ENCODE measurements around the gene ANKS3.

Gene ANKS3

GRCh38 chr16:4768549-4769305 lies 34.7 kb upstream of the ANKS3 start:
- H3K36me3 ChIP-seq: peaks cover 3% of the 10 kb centered on the region
- peak overlapping the region; percentile 49 for H3K27ac ChIP-seq
- no peaks in the 10 kb centered on the region for H3K27me3 ChIP-seq
- no peak for TF ChIP-seq CTCF (IDR thresholded peaks at IDR 0.05)
- H3K9me3 ChIP-seq: no peaks in the 10 kb centered on the region
- peak overlapping the region; percentile 80 to 97 for H3K4me3 ChIP-seq (ENCODE audit: low read depth in 1 of 2, low read length in 1 of 2)
- H3K4me1 ChIP-seq (ENCODE audit: control insufficient read depth in 1 of 2, insufficient read depth in 1 of 2, low read depth in 1 of 2, low read length in 1 of 2): peaks cover 32 to 33% of the 10 kb centered on the region in 2 experiments

- Histone ChIP-seq H3K4me3 (ENCODE audit: low read depth in 1 of 2, low read length in 1 of 2) (peak overlapping the region; percentile 80 to 97), H3K27ac (peak overlapping the region; percentile 49)
- no peak for TF ChIP-seq CTCF (IDR thresholded peaks at IDR 0.05)
Observed at GRCh38 chr16:4767872-4768548, 33.9 kb upstream of the ANKS3 start.

GRCh38 chr16:4766875-4767628 lies 33.0 kb upstream of the ANKS3 start, which contains the start of gene ZNF500:
Gene ZNF500, minus strand, starts transcription at chr16:4767162. Its CDS starts 1,184 bp downstream, at chr16:4765978.
- TF ChIP-seq CTCF (IDR thresholded peaks at IDR 0.05): peak; percentile 1
- no peaks in the 10 kb centered on the region for H3K9me3 ChIP-seq
- H3K27ac ChIP-seq: peak within 1 kb of the TSS; percentile 49
- peak within 1 kb of the TSS; percentile 80 to 97 for H3K4me3 ChIP-seq (ENCODE audit: low read depth in 1 of 2, low read length in 1 of 2)
- H3K36me3 ChIP-seq: peaks cover 15% of the 10 kb centered on the region
- peaks cover 32 to 33% of the 10 kb centered on the region in 2 experiments for H3K4me1 ChIP-seq (ENCODE audit: control insufficient read depth in 1 of 2, insufficient read depth in 1 of 2, low read depth in 1 of 2, low read length in 1 of 2)
- no peaks in the 10 kb centered on the region for H3K27me3 ChIP-seq

More at GRCh38 chr16:4767872-4768548, 33.9 kb upstream of the ANKS3 start:
- Histone ChIP-seq H3K36me3 (peaks cover 7% of the 10 kb centered on the region), H3K4me1 (ENCODE audit: control insufficient read depth in 1 of 2, insufficient read depth in 1 of 2, low read depth in 1 of 2, low read length in 1 of 2) (peaks cover 32 to 33% of the 10 kb centered on the region in 2 experiments), H3K27me3 (no peaks in the 10 kb centered on the region), H3K9me3 (no peaks in the 10 kb centered on the region)

GRCh38 chr16:4765511-4766474 lies 31.7 kb upstream of the ANKS3 start:
- Histone ChIP-seq H3K9me3 (no peaks in the 10 kb centered on the region), H3K27me3 (no peaks in the 10 kb centered on the region), H3K4me3 (ENCODE audit: low read depth in 1 of 2, low read length in 1 of 2) (peak overlapping the region; percentile 80 to 97), H3K36me3 (peaks cover 21% of the 10 kb centered on the region), H3K4me1 (ENCODE audit: control insufficient read depth in 1 of 2, insufficient read depth in 1 of 2, low read depth in 1 of 2, low read length in 1 of 2) (peaks cover 32 to 33% of the 10 kb centered on the region in 2 experiments), H3K27ac (no peak overlapping the region)
- TF ChIP-seq CTCF (IDR thresholded peaks at IDR 0.05): no peak
